K562 (cell line): Measurements from ENCODE around the gene ANKRD6. TPM values are rescaled to one million over a fixed set of nuclear protein-coding genes. Genes with fewer than 3 reads are reported as not detected.

ENCODE experiments used
- ATAC-seq: fragments of 200-7000 bp; cut with Tn5 transposase; 3 replicates; pipeline ENCODE4 v1.9.1; 2020; ENCODE audit warnings: moderate library complexity
- BruUV-seq: library from RNA; stranded (reverse); fragments of 400-500 nt; replicated peaks from 2 replicates; lab custom pipeline; 2021; lab: Mats Ljungman, UMichigan
- CTCF ChIA-PET: fragments of 300-600 bp; formaldehyde crosslinking; extraction: SDS; loops from one replicate; lab custom pipeline; 2021; ENCODE audit warnings: low intra/inter-chr PET ratio; lab: Yijun Ruan, JAX
- POLR2A ChIA-PET: fragments of 300-600, 350-650 bp; sonication (Branson Sonifier 250); formaldehyde crosslinking; extraction: SDS; loops from one replicate; lab custom pipeline; 2021; ENCODE audit warnings: antibody characterized with exemption, inconsistent platforms; lab: Yijun Ruan, JAX
- DNase-seq, 4 experiments: peaks; one replicate each; pipeline versions ENCODE4 v3.0.0 to v3.0.0-alpha.2; 2011 to 2018; ENCODE audit warnings: low spot score in 3 of 4, mixed read lengths in 3 of 4; ENCODE audit errors: extremely low read depth in 1 of 4
- FAIRE-seq: peaks from 2 replicates; lab custom pipeline; 2011; peaks lifted over from hg19 to GRCh38; lab: Jason Lieb, UNC
- H2AFZ ChIP-seq: 2 replicates; pipeline ENCODE4 v1.6.0; 2011; ENCODE audit warnings: low read depth, low read length, control low read depth, inconsistent platforms
- H3K27ac ChIP-seq: fragments of 200-600 bp; 3 replicates; pipeline ENCODE4 v1.8.0; 2011; ENCODE audit warnings: low read depth, mild to moderate bottlenecking, control low read depth, inconsistent platforms, low read length, moderate library complexity, mixed read lengths; ENCODE audit errors: extremely low read depth
- H3K27me3 ChIP-seq, 2 experiments: fragments of 300-600 bp in 1 of 2; 2 replicates in 1 of 2; 3 replicates in 1 of 2; pipeline versions ENCODE4 v1.6.0 to v1.8.0; 2011; ENCODE audit warnings: inconsistent platforms in 2 of 2, low read length in 2 of 2, mild to moderate bottlenecking in 1 of 2, mixed read lengths in 1 of 2, moderate library complexity in 1 of 2; ENCODE audit not compliant: control insufficient read depth in 2 of 2, insufficient read depth in 2 of 2
- H3K36me3 ChIP-seq: fragments of 300-600 bp; 3 replicates; pipeline ENCODE4 v1.8.0; 2011; ENCODE audit warnings: mild to moderate bottlenecking, low read length, inconsistent platforms; ENCODE audit not compliant: control insufficient read depth, insufficient read depth
- H3K4me1 ChIP-seq, 2 experiments: fragments of 200-600 bp in 1 of 2; replicated peaks in 1 of 2; 2 replicates in 1 of 2; 3 replicates in 1 of 2; pipeline versions ENCODE4 v1.5.1 to v1.8.0; 2011; ENCODE audit warnings: inconsistent platforms in 2 of 2, low read length in 2 of 2, mild to moderate bottlenecking in 1 of 2, mixed read lengths in 1 of 2, moderate library complexity in 1 of 2; ENCODE audit not compliant: control insufficient read depth in 2 of 2, insufficient read depth in 2 of 2
- H3K4me2 ChIP-seq: 2 replicates; pipeline ENCODE4 v1.6.1; 2011; ENCODE audit warnings: low read length, control low read depth, inconsistent platforms, mixed read lengths; ENCODE audit not compliant: insufficient read depth
- H3K4me3 ChIP-seq: fragments of 200-600 bp; sonication (generic), shearing (Covaris generic); 2 replicates; pipeline ENCODE4 v1.5.1; 2016; ENCODE audit warnings: control low read depth, inconsistent platforms
- H3K79me2 ChIP-seq: fragments of 200-600 bp; 3 replicates; pipeline ENCODE4 v1.8.0; 2011; ENCODE audit warnings: low read length, inconsistent platforms; ENCODE audit not compliant: control insufficient read depth, insufficient read depth
- H3K9ac ChIP-seq, 2 experiments: 2 replicates each; pipeline versions ENCODE4 v1.6.0 to v1.6.1; 2011; ENCODE audit warnings: low read depth in 2 of 2, low read length in 2 of 2, control low read depth in 1 of 2, inconsistent platforms in 1 of 2, mild to moderate bottlenecking in 1 of 2, mixed read lengths in 1 of 2; ENCODE audit not compliant: insufficient read depth in 1 of 2
- H3K9me1 ChIP-seq: one replicate; pipeline ENCODE4 v1.6.0; 2011; ENCODE audit warnings: inconsistent platforms, mild to moderate bottlenecking, low read length, moderate library complexity; ENCODE audit not compliant: control insufficient read depth, insufficient read depth
- H3K9me3 ChIP-seq: replicated peaks from 2 replicates; pipeline ENCODE4 v1.5.1; 2011; ENCODE audit warnings: low read depth, low read length, inconsistent platforms; ENCODE audit not compliant: control insufficient read depth, insufficient read depth
- H4K20me1 ChIP-seq: replicated peaks from 2 replicates; pipeline ENCODE4 v1.6.1; 2011; ENCODE audit warnings: low read length, inconsistent platforms, mixed read lengths; ENCODE audit not compliant: control insufficient read depth, insufficient read depth
- ETS1 ChIP-seq: conservative IDR thresholded peaks from 2 replicates; pipeline ENCODE4 v1.6.1; 2011; ENCODE audit warnings: low read depth, mild to moderate bottlenecking, low read length; ENCODE audit not compliant: control insufficient read depth
- FOXK2 ChIP-seq, 2 experiments: fragments of 450-650 bp; IDR thresholded peaks in 1 of 2; conservative IDR thresholded peaks in 1 of 2; 2 replicates each; pipeline ENCODE4 v1.6.1; 2016; ENCODE audit warnings: low read depth in 2 of 2, mild to moderate bottlenecking in 1 of 2
- HDGF ChIP-seq: fragments of 450-650 bp; IDR thresholded peaks from 2 replicates; pipeline ENCODE4 v1.6.1; 2016
- MED1 ChIP-seq: sonication (generic); formaldehyde crosslinking; IDR thresholded peaks from 2 replicates; pipeline ENCODE4 v1.8.1; 2023; ENCODE audit warnings: missing genetic modification reagents, borderline replicate concordance
- MEF2D ChIP-seq: conservative IDR thresholded peaks from 2 replicates; pipeline ENCODE4 v1.6.1; 2016; ENCODE audit warnings: low read depth, missing genetic modification characterization, missing compliant biosample characterization
- NR1H2 ChIP-seq: sonication (generic); formaldehyde crosslinking; IDR thresholded peaks from 2 replicates; pipeline ENCODE4 v1.4.0; 2020; ENCODE audit warnings: mild to moderate bottlenecking, missing genetic modification reagents
- TAF15 ChIP-seq: fragments of 200-400 bp; formaldehyde crosslinking; IDR thresholded peaks from 2 replicates; pipeline ENCODE4 v1.6.1; 2017; ENCODE audit warnings: mild to moderate bottlenecking, low read depth, low read length, moderate library complexity
- USF1 ChIP-seq: sonication (generic); formaldehyde crosslinking; IDR thresholded peaks from 2 replicates; pipeline ENCODE4 v1.9.0; 2022; ENCODE audit warnings: mild to moderate bottlenecking, missing genetic modification reagents
- WGBS: fragments of 100-300 bp; shearing (Covaris generic); methylation state at CpG from one replicate; pipeline ENCODE4 v1.1.6; 2016; ENCODE audit warnings: low coverage, mixed read lengths; ENCODE audit not compliant: insufficient coverage; ENCODE audit errors: missing lambda C conversion rate; 5-methylcytosine and 5-hydroxymethylcytosine counted together
- in situ Hi-C: fragments of 300-500 bp; cut with MboI; formaldehyde crosslinking; loops from 4 replicates; pipeline ENCODE4 v1.15.0; 2018; ENCODE audit warnings: inconsistent platforms, mixed read lengths
- intact Hi-C: fragments of 100-400 bp; cut with micrococcal nuclease; formaldehyde crosslinking; loops from 2 replicates; pipeline ENCODE4 v1.14.2; 2022
- polyA plus RNA-seq, 8 experiments: library from polyadenylated mRNA; depleted of rRNA in 4 of 8; stranded (reverse) in 5 of 8; unstranded in 3 of 8; fragments of >200 nt; fragmentation: Nextera tagmentation in 2 of 8; fragmentation: Illumina TruSeq in 1 of 8; extraction: Ambion mirVana in 2 of 8; extraction: Trizol in 1 of 8; gene quantifications; 2 replicates each; pipeline versions ENCODE4 v1.2.1 to v1.2.3, GENCODE V29; 2011 to 2014; ENCODE audit warnings: inconsistent platforms in 1 of 8, missing spikeins in 1 of 8
- total RNA-seq, 7 experiments: library from RNA; depleted of rRNA in 6 of 7; stranded (reverse); fragments of >200 nt in 6 of 7; fragmentation: Illumina TruSeq in 2 of 7; extraction: Trizol in 2 of 7; gene quantifications; 2 replicates each; pipeline versions ENCODE4 v1.2.1 to v1.2.3, GENCODE V29; 2011 to 2021; ENCODE audit warnings: low replicate concordance in 1 of 7

The ANKRD6 gene
- total and polyA plus RNA-seq, 9 of the 15 experiments (the other 6 are each of a cell fraction or from before 2014, with no cell fraction given): 0.04 to 0.22 (median 0.08) TPM; not detected in 4

GRCh38 chr6:89459501-89459900 is 26.5 kb downstream of the ANKRD6 start:
- H3K27me3 ChIP-seq: peaks cover 0 to 7% of the 10 kb centered on the region in 2 experiments; a peak in 4 of 5 replicates
- H3K9me1 ChIP-seq: no peaks in the 10 kb centered on the region
- ChIA-PET POLR2A (no interaction called here), CTCF (no interaction called here)
- intact Hi-C loops (no loop called here), in situ Hi-C loops (no loop called here)
- H3K4me3 ChIP-seq: no peak overlapping the region
- DNase-seq (no peak), FAIRE-seq (no peak), ATAC-seq (no peak)
- no peaks in the 10 kb centered on the region for H4K20me1 ChIP-seq
- TF ChIP-seq ETS1 (no peak), USF1 (CRISPR knock-in tag) (no peak), MEF2D (tag) (no peak), NR1H2 (CRISPR knock-in tag) (no peak), HDGF (no peak), TAF15 (no peak), FOXK2 (conservative IDR thresholded peaks at IDR 0.05 in 1 of 2, IDR thresholded peaks at IDR 0.05 in 1 of 2; ENCODE audit: low read depth in 2 of 2) (no peak), MED1 (no peak)
- no peak overlapping the region for H2AFZ ChIP-seq
- 0% methylated on average over 1 of the region's 1 CpG for WGBS
- BruUV-seq: no TSS peak
- no peak overlapping the region for H3K27ac ChIP-seq
- no peaks in the 10 kb centered on the region for H3K4me1 ChIP-seq
- no peak overlapping the region for H3K4me2 ChIP-seq
- no peaks in the 10 kb centered on the region for H3K36me3 ChIP-seq
- no peaks in the 10 kb centered on the region for H3K79me2 ChIP-seq
- no peak overlapping the region for H3K9ac ChIP-seq
- H3K9me3 ChIP-seq: no peaks in the 10 kb centered on the region
